Right atrium auricular region (tissue), 2 donors: Measurements from ENCODE around the gene NR6A1. TPM values are rescaled to one million over a fixed set of nuclear protein-coding genes. Genes with fewer than 3 reads are reported as not detected.
A peak's percentile ranks its signal among the peaks of the same experiment; 100 is the strongest.

Experiments used
- DNase-seq: peaks from one replicate; pipeline ENCODE4 v3.0.0-alpha.2; 2019; ENCODE audit warnings: low spot score
- H3K27ac ChIP-seq, 2 donors: fragments of 200-600 bp; sonication (generic); 1 replicate in 1 of 2; 2 replicates in 1 of 2; pipeline ENCODE4 v1.5.1; 2016 to 2019
- H3K27me3 ChIP-seq, 2 donors: fragments of 200-600 bp; sonication (generic); one replicate each; pipeline versions ENCODE4 v1.5.1 to v1.6.0; 2017 to 2019
- H3K36me3 ChIP-seq: fragments of 200-600 bp; sonication (generic); one replicate; pipeline ENCODE4 v1.5.1; 2016
- H3K4me1 ChIP-seq, 2 donors: fragments of 200-600 bp; sonication (generic); one replicate each; pipeline versions ENCODE4 v1.5.1 to v1.6.0; 2017 to 2019
- H3K4me3 ChIP-seq, 2 donors: fragments of 200-600 bp; sonication (generic); 1 replicate in 1 of 2; 2 replicates in 1 of 2; pipeline ENCODE4 v1.5.1; 2017 to 2019; ENCODE audit warnings: mild to moderate bottlenecking in 1 of 2, moderate library complexity in 1 of 2
- H3K9me3 ChIP-seq, 2 donors: fragments of 200-600 bp; sonication (generic); one replicate each; pipeline ENCODE4 v1.5.1; 2019
- total RNA-seq, 2 donors: library from RNA; depleted of rRNA; stranded (reverse); fragments of >200 nt; gene quantifications; one replicate each; pipeline ENCODE4 v1.1.0, GENCODE V29; 2016
- TF ChIP-seq, protein P1 (sequence below), 2 donors: fragments of 200-600 bp; sonication (generic); IDR thresholded peaks; one replicate each; pipeline ENCODE4 v1.5.1; 2019; ENCODE audit warnings: antibody characterized with exemption in 2 of 2

Gene NR6A1
- total RNA-seq, 2 donors from 2014 or later, result 1.9 to 2.6 TPM

GRCh38 chr9:124514874-124515273 is 256.2 kb downstream of the NR6A1 start:
- Histone ChIP-seq H3K4me1 (peaks cover 0 to 17% of the 10 kb centered on the region in 2 donors), H3K36me3 (no peaks in the 10 kb centered on the region), H3K27me3 (no peaks in the 10 kb centered on the region), H3K4me3 (no peak overlapping the region), H3K9me3 (no peaks in the 10 kb centered on the region), H3K27ac (no peak overlapping the region)
- no peak for DNase-seq
- TF ChIP-seq, protein P1, sequence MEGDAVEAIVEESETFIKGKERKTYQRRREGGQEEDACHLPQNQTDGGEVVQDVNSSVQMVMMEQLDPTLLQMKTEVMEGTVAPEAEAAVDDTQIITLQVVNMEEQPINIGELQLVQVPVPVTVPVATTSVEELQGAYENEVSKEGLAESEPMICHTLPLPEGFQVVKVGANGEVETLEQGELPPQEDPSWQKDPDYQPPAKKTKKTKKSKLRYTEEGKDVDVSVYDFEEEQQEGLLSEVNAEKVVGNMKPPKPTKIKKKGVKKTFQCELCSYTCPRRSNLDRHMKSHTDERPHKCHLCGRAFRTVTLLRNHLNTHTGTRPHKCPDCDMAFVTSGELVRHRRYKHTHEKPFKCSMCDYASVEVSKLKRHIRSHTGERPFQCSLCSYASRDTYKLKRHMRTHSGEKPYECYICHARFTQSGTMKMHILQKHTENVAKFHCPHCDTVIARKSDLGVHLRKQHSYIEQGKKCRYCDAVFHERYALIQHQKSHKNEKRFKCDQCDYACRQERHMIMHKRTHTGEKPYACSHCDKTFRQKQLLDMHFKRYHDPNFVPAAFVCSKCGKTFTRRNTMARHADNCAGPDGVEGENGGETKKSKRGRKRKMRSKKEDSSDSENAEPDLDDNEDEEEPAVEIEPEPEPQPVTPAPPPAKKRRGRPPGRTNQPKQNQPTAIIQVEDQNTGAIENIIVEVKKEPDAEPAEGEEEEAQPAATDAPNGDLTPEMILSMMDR (IDR thresholded peaks at IDR 0.05), result no peak

- Histone ChIP-seq H3K36me3 (no peaks in the 10 kb centered on the region), H3K4me3 (no peak overlapping the region), H3K9me3 (no peaks in the 10 kb centered on the region), H3K27me3 (no peaks in the 10 kb centered on the region), H3K4me1 (peaks cover 0 to 17% of the 10 kb centered on the region in 2 donors), H3K27ac (no peak overlapping the region)
- TF ChIP-seq, protein P1 (IDR thresholded peaks at IDR 0.05), result no peak
- DNase-seq, result no peak
Observed at GRCh38 chr9:124514125-124514524, 257.0 kb downstream of the NR6A1 start.

- no peaks in the 10 kb centered on the region for H3K27me3 ChIP-seq
- TF ChIP-seq, protein P1 (IDR thresholded peaks at IDR 0.05), result no peak
- peaks cover 0 to 17% of the 10 kb centered on the region in 2 donors for H3K4me1 ChIP-seq
- no peak for DNase-seq
- H3K4me3 ChIP-seq, result no peak overlapping the region
- H3K36me3 ChIP-seq, result no peaks in the 10 kb centered on the region
- no peaks in the 10 kb centered on the region for H3K9me3 ChIP-seq
- peak overlapping the region in 1 of 2 donors; percentile 31 for H3K27ac ChIP-seq
Observed at GRCh38 chr9:124513376-124513994, 257.6 kb downstream of the NR6A1 start.

- no peak overlapping the region for H3K27ac ChIP-seq
- H3K4me1 ChIP-seq, result peaks cover 0 to 17% of the 10 kb centered on the region in 2 donors
- DNase-seq, result no peak
- no peaks in the 10 kb centered on the region for H3K9me3 ChIP-seq
- H3K36me3 ChIP-seq, result no peaks in the 10 kb centered on the region
- H3K4me3 ChIP-seq, result no peak overlapping the region
- TF ChIP-seq, protein P1 (IDR thresholded peaks at IDR 0.05), result no peak
- no peaks in the 10 kb centered on the region for H3K27me3 ChIP-seq
Observed at GRCh38 chr9:124512806-124513204, 258.3 kb downstream of the NR6A1 start.

DNA sequence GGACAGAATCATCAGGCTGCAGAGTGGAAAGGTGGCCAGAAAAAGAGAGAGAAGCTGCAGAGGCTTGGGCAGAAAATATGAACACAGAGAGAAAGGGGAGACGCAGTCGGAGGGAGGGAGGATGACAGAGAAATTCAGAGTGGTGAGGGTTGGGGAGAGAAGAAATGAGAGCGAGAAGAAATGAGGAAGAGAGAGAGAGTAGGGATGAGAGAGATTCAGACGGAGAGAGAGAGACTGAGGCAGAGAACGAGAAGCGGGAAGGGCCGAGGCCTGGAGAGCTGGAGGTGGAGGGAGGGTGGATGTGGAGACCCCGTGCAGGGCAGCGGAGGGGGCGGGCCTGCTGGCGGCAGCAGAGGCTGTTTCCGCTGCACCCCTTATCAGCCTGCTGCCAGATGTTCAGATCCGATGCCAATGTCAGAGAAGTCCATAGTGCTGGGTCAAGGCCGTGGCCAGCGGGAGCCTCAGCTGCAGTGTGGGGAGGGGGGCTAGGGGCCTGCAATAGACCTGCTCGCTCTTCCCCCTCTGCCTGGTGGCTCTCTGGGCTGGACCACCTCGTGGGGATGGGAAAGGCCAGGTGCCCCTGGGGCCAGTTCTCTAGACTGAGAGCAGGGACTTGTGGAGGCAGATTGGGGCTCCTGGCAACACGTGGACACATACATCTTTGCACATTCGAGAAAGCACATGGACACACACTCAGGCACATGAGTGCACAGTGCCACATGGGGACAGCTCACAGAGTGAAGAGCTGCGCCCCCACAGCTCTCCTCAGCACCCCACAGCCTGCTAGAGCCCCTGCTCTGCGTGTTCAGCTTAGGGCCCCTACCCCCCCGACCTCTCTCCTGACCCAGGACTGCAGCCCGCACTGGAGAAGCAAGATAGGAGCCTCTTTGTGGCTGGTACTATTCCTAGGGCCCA is 259.0 kb downstream of the NR6A1 start:
- H3K4me3 ChIP-seq, result no peak overlapping the region
- H3K9me3 ChIP-seq, result no peaks in the 10 kb centered on the region
- H3K27me3 ChIP-seq, result no peaks in the 10 kb centered on the region
- TF ChIP-seq, protein P1 (IDR thresholded peaks at IDR 0.05), result no peak
- H3K36me3 ChIP-seq, result no peaks in the 10 kb centered on the region
- no peak for DNase-seq
- H3K4me1 ChIP-seq, result peaks cover 0 to 17% of the 10 kb centered on the region in 2 donors
- H3K27ac ChIP-seq, result no peak overlapping the region
